ENCODE data around the gene GPR148.
"Not testable (repeated sequence)": the region's sequence is repeated elsewhere in the genome, so short reads cannot be mapped to it uniquely, and the experiment has no call there.

Gene GPR148

GRCh38 chr2:130728549-130729316 lies at the start of gene GPR148:
GPR148 (plus strand) TSS chr2:130729070; CDS start chr2:130729152, 82 bp downstream.
- no peak for DNase-seq (ENCODE audit: low spot score)

- DNase-seq (ENCODE audit: low spot score), result not testable (repeated sequence)
Observed at GRCh38 chr2:130692041-130692770, 36.7 kb upstream of the GPR148 start.

GRCh38 chr2:130693474-130693873 lies 35.4 kb upstream of the GPR148 start:
- not testable (repeated sequence) for DNase-seq (ENCODE audit: low spot score)

- DNase-seq (ENCODE audit: low spot score), result not testable (repeated sequence)
Observed at GRCh38 chr2:130703250-130703649, 25.6 kb upstream of the GPR148 start.

GRCh38 chr2:130714795-130715194 lies 14.1 kb upstream of the GPR148 start:
- not testable (repeated sequence) for DNase-seq (ENCODE audit: low spot score)

- no peak for DNase-seq (ENCODE audit: low spot score)
Observed at GRCh38 chr2:130720036-130720435, 8.8 kb upstream of the GPR148 start.

- DNase-seq (ENCODE audit: low spot score), result no peak
Observed at GRCh38 chr2:130720528-130720927, 8.3 kb upstream of the GPR148 start.

- DNase-seq (ENCODE audit: low spot score), result no peak
Observed at GRCh38 chr2:130724455-130724854, 4.4 kb upstream of the GPR148 start.

- DNase-seq (ENCODE audit: low spot score), result no peak
Observed at GRCh38 chr2:130726614-130727180, 2.2 kb upstream of the GPR148 start.

- DNase-seq (ENCODE audit: low spot score), result no peak
Observed at GRCh38 chr2:130727286-130727924, 1.5 kb upstream of the GPR148 start.

GRCh38 chr2:130728007-130728454 lies 839 bp upstream of the GPR148 start:
- DNase-seq (ENCODE audit: low spot score), result no peak

GRCh38 chr2:130729322-130730299 lies 741 bp downstream of the GPR148 start:
- no peak for DNase-seq (ENCODE audit: low spot score)

- DNase-seq (ENCODE audit: low spot score), result not testable (repeated sequence)
Observed at GRCh38 chr2:130732257-130732656, 3.4 kb downstream of the GPR148 start.

- DNase-seq (ENCODE audit: low spot score), result no peak
Observed at GRCh38 chr2:130735200-130735599, 6.3 kb downstream of the GPR148 start.

- DNase-seq (ENCODE audit: low spot score), result no peak
Observed at GRCh38 chr2:130736487-130736886, 7.6 kb downstream of the GPR148 start.

- no peak for DNase-seq (ENCODE audit: low spot score)
Observed at GRCh38 chr2:130737592-130737991, 8.7 kb downstream of the GPR148 start.

GRCh38 chr2:130740671-130741070 lies 11.8 kb downstream of the GPR148 start:
- no peak for DNase-seq (ENCODE audit: low spot score)

- no peak for DNase-seq (ENCODE audit: low spot score)
Observed at GRCh38 chr2:130743278-130743677, 14.4 kb downstream of the GPR148 start.

- DNase-seq (ENCODE audit: low spot score), result no peak
Observed at GRCh38 chr2:130744287-130745117, 15.6 kb downstream of the GPR148 start.

GRCh38 chr2:130749078-130749477 lies 20.2 kb downstream of the GPR148 start:
- no peak for DNase-seq (ENCODE audit: low spot score)

Measured in RKO (cell line).